VCaP (cell line): Measurements from ENCODE around the gene UBP1.
"Not testable (repeated sequence)": the region's sequence is repeated elsewhere in the genome, so short reads cannot be mapped to it uniquely, and the experiment has no call there.

ENCODE experiments used
- H3K27ac ChIP-seq: fragments of 450-650 bp; 2 replicates; pipeline ENCODE4 v1.5.1; 2017
- CTCF ChIP-seq: fragments of 450-650 bp; conservative IDR thresholded peaks from 2 replicates; pipeline ENCODE4 v1.5.1; 2017; ENCODE audit warnings: mild to moderate bottlenecking, moderate library complexity

The UBP1 gene

GRCh38 chr3:33430061-33430460, 10.1 kb downstream of the UBP1 start:
- no peak for TF ChIP-seq CTCF
- no peak overlapping the region for H3K27ac ChIP-seq

DNA sequence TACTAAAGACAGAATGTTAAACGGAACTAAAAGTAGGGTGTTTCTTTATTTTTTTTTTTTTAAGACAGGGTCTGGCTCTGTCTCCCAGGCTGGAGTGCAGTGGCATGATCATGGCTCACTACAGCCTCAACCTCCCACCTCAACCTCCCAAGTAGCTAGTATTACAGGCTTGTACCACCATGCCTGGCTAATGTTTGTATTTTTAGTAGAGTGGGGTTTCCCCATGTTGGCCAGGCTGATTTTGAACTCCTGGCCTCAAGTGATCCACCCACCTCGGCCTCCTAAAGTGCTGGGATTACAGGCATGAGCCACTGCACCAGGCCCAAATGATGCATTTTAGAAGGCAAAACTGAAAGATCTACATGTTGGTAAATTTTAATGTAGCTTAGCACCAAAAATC, 10.9 kb downstream of the UBP1 start:
- H3K27ac ChIP-seq: not testable (repeated sequence)

DNA sequence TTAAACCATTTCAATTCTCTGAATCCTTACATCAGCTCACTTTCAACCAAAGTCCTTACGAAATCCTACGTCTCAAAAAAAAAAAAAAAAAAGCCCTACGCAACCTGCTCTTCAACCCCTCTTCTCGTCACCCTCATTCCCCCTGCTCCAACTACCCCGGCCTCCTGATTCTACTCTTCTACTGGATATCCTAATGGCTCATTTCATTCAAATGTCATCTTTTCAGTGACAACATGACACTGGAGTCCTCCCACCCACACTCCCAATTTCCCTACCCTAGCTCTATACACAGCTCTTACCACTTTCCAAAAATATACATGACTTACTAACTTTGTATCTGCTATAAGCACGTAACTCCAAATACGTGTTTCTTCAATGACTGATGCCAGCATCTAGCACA, 11.5 kb downstream of the UBP1 start:
- TF ChIP-seq CTCF: no peak
- no peak overlapping the region for H3K27ac ChIP-seq

GRCh38 chr3:33426630-33427317, 13.4 kb downstream of the UBP1 start:
- no peak for TF ChIP-seq CTCF

DNA sequence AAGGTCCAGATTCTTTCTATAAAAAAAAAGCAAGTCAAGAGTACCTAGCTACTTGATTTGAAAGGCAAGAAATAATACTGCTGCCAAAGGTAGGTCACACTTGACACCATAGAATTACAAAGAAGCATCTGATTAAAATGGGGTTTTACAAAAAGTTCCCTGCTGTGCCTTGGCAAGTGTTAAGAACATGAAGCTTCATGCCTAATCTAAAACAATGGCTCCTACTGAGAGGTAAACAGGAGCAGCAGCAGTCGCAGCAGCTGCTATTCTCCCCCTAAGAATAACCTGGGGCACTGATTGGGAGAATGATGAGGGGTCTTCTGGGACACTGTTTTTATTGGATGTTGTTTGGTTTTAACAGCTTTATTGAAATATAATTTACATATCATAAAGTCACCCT, 14.1 kb downstream of the UBP1 start:
- H3K27ac ChIP-seq: no peak overlapping the region
- no peak for TF ChIP-seq CTCF

More at GRCh38 chr3:33426630-33427317, 13.4 kb downstream of the UBP1 start:
- H3K27ac ChIP-seq: no peak overlapping the region

DNA sequence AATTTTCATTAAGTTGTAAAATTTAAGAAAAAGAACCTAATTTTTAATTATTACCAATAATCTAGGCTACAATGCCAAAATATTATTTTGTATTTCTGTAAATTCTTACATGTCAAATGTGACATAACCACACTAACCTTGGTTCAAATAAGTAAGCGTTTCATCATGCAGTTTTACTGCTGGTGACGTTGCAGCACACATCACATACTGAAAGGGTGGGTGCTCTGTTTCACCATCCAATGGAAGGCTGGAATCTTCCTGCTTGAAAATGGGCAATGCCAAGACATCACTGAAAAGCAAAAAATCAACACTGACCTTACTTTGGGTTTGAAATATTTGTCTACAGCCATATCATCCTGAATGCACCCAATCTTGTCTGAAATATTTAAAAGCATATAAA, 14.8 kb downstream of the UBP1 start:
- no peak overlapping the region for H3K27ac ChIP-seq
- TF ChIP-seq CTCF: no peak

DNA sequence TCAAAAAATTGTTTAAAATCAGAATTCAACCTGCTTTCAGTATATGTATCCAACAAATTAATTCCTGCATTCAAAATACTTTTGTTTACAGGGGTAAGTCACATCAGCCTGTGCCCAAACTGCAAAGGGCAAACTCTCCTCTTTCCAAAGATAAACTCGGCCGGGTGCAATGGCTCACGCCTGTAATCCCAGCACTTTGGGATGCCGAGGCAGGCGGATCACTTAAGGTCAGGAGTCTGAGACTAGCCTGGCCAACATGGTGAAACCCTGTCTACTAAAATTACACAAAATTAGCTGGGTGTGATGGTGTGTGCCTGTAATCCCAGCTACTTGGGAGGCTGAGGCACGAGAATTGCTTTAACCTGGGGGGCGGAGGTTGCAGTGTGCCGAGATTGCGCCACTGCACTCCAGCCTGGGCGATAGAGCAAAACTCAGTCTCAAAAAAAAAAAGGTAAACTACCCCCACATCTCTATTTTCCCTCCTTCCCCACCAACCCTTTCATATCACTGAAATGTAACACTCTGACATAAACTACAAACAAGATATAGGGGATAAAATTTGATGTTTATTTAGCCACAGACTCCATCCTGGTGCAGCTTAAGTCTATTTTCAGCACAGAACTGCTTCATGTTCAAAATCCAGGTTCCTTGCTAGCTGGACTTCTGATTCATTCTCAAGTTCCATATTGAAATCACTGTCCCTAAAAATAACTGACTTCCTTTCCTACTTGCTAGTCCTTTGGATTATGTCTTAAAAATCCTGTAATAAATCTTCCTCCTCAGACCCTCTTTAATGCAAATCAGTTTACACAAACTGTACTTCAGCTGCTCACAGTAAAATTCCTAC, 15.4 kb downstream of the UBP1 start:
- TF ChIP-seq CTCF: no peak
- H3K27ac ChIP-seq: no peak overlapping the region

- H3K27ac ChIP-seq: no peak overlapping the region
- no peak for TF ChIP-seq CTCF
Observed at GRCh38 chr3:33420966-33421365, 19.2 kb downstream of the UBP1 start.
